ENCODE measurements around the gene MSRB3.
"Not testable (repeated sequence)": the region's sequence is repeated elsewhere in the genome, so short reads cannot be mapped to it uniquely, and the experiment has no call there.

Gene MSRB3

DNA sequence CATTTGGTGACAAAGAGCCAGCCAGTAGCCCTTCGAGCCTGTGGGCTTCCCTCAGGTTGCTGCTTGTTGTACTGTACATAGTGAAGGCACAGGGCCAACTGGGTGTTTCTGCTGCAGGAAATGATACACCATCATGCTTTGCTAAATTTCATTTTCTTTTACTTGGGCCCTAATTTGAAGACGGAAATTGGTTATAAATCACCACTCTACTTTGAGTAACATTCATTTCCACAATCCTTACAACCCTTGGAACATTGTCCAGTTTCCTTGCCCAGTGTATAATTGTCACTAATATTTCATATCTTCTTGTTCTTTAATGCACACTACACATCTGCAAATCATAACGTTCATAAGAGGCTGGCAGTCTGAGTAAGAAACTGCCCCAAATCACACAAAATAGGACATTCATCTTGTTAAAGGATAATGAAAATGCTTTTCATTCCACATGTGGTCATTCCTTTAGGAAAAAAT lies 30.2 kb downstream of the MSRB3 start:
- TF ChIP-seq CTCF (conservative IDR thresholded peaks at IDR 0.05; ENCODE audit: control insufficient read depth, insufficient read depth, low read depth, low read length), result no peak
- peak; percentile 65 for DNase-seq (ENCODE audit: low read depth)
- no peak overlapping the region for H3K4me3 ChIP-seq (ENCODE audit: control insufficient read depth, low read depth, low read length)

- DNase-seq (ENCODE audit: low read depth), result no peak
- H3K4me3 ChIP-seq (ENCODE audit: control insufficient read depth, low read depth, low read length), result no peak overlapping the region
- TF ChIP-seq CTCF (conservative IDR thresholded peaks at IDR 0.05; ENCODE audit: control insufficient read depth, insufficient read depth, low read depth, low read length), result no peak
Measured at GRCh38 chr12:65311260-65311659, 32.8 kb downstream of the MSRB3 start.

DNA sequence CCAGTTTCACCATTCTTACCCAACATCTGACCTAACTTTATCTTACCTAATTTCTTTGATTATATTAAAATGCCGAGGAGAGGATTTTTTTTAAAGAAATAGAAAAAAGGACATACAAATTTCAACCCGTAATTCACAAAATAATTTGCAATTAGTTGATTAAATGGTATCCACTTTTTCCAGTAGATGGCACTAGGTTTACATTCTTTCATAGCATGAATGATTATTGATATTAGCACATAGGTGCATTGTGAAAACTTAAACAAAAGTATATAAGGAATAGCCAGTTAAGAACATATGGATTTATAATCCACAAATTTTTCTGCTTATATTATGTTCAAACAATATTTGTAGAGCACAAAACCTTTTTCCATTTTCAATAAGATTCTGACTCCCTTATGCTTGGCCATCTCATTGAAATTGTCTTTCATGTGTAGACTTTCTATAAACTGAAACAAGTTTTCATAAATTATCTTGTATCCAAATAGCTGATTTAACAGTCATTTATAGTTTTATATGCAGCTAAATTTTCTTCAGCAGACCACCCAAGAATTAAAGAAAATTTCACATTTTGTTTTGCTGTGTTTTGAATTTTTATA lies 35.3 kb downstream of the MSRB3 start:
- H3K4me3 ChIP-seq (ENCODE audit: control insufficient read depth, low read depth, low read length), result no peak overlapping the region
- DNase-seq (ENCODE audit: low read depth), result peak; percentile 57
- TF ChIP-seq CTCF (conservative IDR thresholded peaks at IDR 0.05; ENCODE audit: control insufficient read depth, insufficient read depth, low read depth, low read length), result peak; percentile 61

GRCh38 chr12:65315238-65315637 lies 36.8 kb downstream of the MSRB3 start:
- DNase-seq (ENCODE audit: low read depth); H3K4me3 ChIP-seq (ENCODE audit: control insufficient read depth, low read depth, low read length): not testable (repeated sequence)

GRCh38 chr12:65318186-65318685 lies 39.8 kb downstream of the MSRB3 start:
- DNase-seq (ENCODE audit: low read depth), result no peak
- H3K4me3 ChIP-seq (ENCODE audit: control insufficient read depth, low read depth, low read length), result no peak overlapping the region
- TF ChIP-seq CTCF (conservative IDR thresholded peaks at IDR 0.05; ENCODE audit: control insufficient read depth, insufficient read depth, low read depth, low read length), result no peak

DNA sequence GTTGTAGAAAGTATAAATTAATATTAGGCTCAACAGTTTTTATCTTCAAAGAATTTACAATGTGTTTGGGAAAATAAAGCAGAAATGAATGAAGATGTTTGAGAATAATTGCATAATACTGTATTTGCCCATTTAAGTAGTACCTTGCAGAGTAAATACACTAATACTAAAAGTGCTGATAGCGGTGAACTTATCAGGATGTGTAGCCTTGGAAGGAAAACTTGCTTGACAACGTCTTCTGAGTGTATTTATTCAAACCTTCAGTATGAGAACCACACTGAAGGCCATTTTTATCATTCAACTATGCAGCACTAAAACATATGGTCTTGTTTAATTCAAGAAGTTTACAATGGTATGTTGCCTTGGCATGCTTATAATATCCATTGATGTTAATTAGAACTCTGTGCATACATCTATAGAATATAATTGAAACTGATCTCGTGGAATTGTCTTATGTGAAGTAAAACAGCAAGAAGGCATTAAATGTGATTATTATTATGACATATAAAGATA lies 41.3 kb downstream of the MSRB3 start:
- TF ChIP-seq CTCF (conservative IDR thresholded peaks at IDR 0.05; ENCODE audit: control insufficient read depth, insufficient read depth, low read depth, low read length), result no peak
- DNase-seq (ENCODE audit: low read depth), result no peak
- H3K4me3 ChIP-seq (ENCODE audit: control insufficient read depth, low read depth, low read length), result no peak overlapping the region

DNA sequence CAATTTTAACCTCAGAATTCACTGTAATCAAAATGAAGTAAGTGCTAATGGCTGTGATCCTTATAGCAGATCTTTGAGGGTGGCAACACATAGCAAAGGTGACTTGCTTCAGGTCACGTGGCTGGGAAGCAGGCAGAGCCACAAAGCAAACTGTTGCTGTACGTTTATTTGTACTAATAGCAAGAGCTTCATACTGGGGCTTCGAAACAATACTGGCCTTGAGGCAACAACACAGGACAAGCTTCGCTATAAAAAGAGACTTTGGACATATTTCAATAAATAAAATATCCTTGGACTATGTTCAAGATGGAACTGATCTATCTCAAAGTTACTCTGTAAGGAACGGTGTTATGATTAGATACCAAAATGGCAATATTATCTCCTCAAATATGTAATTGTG lies 44.6 kb downstream of the MSRB3 start:
- no peak for DNase-seq (ENCODE audit: low read depth)
- no peak overlapping the region for H3K4me3 ChIP-seq (ENCODE audit: control insufficient read depth, low read depth, low read length)
- TF ChIP-seq CTCF (conservative IDR thresholded peaks at IDR 0.05; ENCODE audit: control insufficient read depth, insufficient read depth, low read depth, low read length), result no peak
